Gastrocnemius medialis (tissue), 4 donors: ENCODE results near the gene SLC10A1. TPM values are rescaled to one million over a fixed set of nuclear protein-coding genes. Genes with fewer than 3 reads are reported as not detected.

ENCODE experiments used
- ATAC-seq, 2 donors: fragments of 150-250 bp; one replicate each; pipeline ENCODE4 v1.9.1; 2016
- DNase-seq, 2 donors: peaks; one replicate each; pipeline ENCODE4 v3.0.0-alpha.2; 2019
- H3K27ac ChIP-seq, 4 donors: fragments of 200-600 bp; sonication (generic); 1 replicate in 1 of 4; 2 replicates in 3 of 4; pipeline ENCODE4 v1.5.1; 2016 to 2018; ENCODE audit warnings: mild to moderate bottlenecking in 2 of 4, moderate library complexity in 1 of 4
- H3K27me3 ChIP-seq, 3 donors: fragments of 200-600 bp; sonication (generic) in 2 of 3; 1 replicate in 1 of 3; 2 replicates in 2 of 3; pipeline versions ENCODE4 v1.5.1 to v1.6.0; 2016 to 2019; ENCODE audit warnings: mild to moderate bottlenecking in 1 of 3, moderate library complexity in 1 of 3
- H3K36me3 ChIP-seq, 2 donors: fragments of 200-600 bp; sonication (generic) in 1 of 2; one replicate each; pipeline ENCODE4 v1.5.1; 2017 to 2018
- H3K4me1 ChIP-seq, 2 donors: fragments of 200-600 bp; sonication (generic) in 1 of 2; one replicate each; pipeline ENCODE4 v1.5.1; 2016 to 2017; ENCODE audit warnings: mild to moderate bottlenecking in 2 of 2
- H3K4me3 ChIP-seq, 4 donors: fragments of 200-600 bp; sonication (generic) in 3 of 4; 1 replicate in 1 of 4; 2 replicates in 3 of 4; pipeline ENCODE4 v1.5.1; 2016 to 2019; ENCODE audit warnings: mild to moderate bottlenecking in 2 of 4
- H3K9me3 ChIP-seq, 3 donors: fragments of 200-600 bp; sonication (generic) in 2 of 3; 1 replicate in 1 of 3; 2 replicates in 2 of 3; pipeline ENCODE4 v1.5.1; 2016 to 2019
- CTCF ChIP-seq, 5 experiments: fragments of 450-650 bp in 3 of 5; fragments of 200-600 bp in 2 of 5; sonication (generic) in 2 of 5; IDR thresholded peaks in 4 of 5; conservative IDR thresholded peaks in 1 of 5; 1 replicate in 4 of 5; 2 replicates in 1 of 5; pipeline ENCODE4 v1.5.1; 2016 to 2019; ENCODE audit warnings: antibody characterized with exemption in 5 of 5, mild to moderate bottlenecking in 3 of 5, moderate library complexity in 3 of 5
- POLR2A ChIP-seq, 2 donors: fragments of 450-650 bp; IDR thresholded peaks; one replicate each; pipeline ENCODE4 v1.6.1; 2017; ENCODE audit warnings: antibody characterized with exemption in 2 of 2, mild to moderate bottlenecking in 2 of 2, moderate library complexity in 2 of 2
- in situ Hi-C, 4 donors: fragments of 200-750 bp; cut with MboI; loops; one replicate each; pipeline versions ENCODE4 v1.15.0 to v1.8.0; 2017; ENCODE audit warnings: low sequenced_read_pairs in 4 of 4
- intact Hi-C: fragments of 100-400 bp; cut with DNase I; formaldehyde crosslinking; loops from one replicate; pipeline ENCODE4 v1.15.1; 2023; ENCODE audit warnings: low total_unique reads
- total RNA-seq, 4 donors: library from RNA; depleted of rRNA; stranded (reverse); fragments of >200 nt; gene quantifications; one replicate each; pipeline versions ENCODE4 v1.1.0 to v1.2.3, GENCODE V29; 2016

Gene SLC10A1
- total RNA-seq, 4 donors from 2014 or later, result 0.22 to 0.23 TPM; not detected in 2

- Histone ChIP-seq H3K27me3 (no peaks in the 10 kb centered on the region), H3K4me1 (no peaks in the 10 kb centered on the region), H3K27ac (no peak overlapping the region), H3K36me3 (no peaks in the 10 kb centered on the region), H3K9me3 (no peaks in the 10 kb centered on the region), H3K4me3 (no peak overlapping the region)
- no peak for TF ChIP-seq CTCF (IDR thresholded peaks at IDR 0.05 in 4 of 5, conservative IDR thresholded peaks at IDR 0.05 in 1 of 5)
- in situ Hi-C loops (no loop called here), intact Hi-C loops (no loop called here)
- DNase-seq (no peak), ATAC-seq (no peak)
Observed at GRCh38 chr14:69797573-69798338, 715 bp upstream of the SLC10A1 start.

- in situ Hi-C loops (no loop called here), intact Hi-C loops (no loop called here)
- Histone ChIP-seq H3K27ac (no peak overlapping the region), H3K36me3 (no peaks in the 10 kb centered on the region), H3K4me3 (no peak overlapping the region), H3K27me3 (no peaks in the 10 kb centered on the region), H3K9me3 (no peaks in the 10 kb centered on the region), H3K4me1 (no peaks in the 10 kb centered on the region)
- TF ChIP-seq POLR2A (IDR thresholded peaks at IDR 0.05) (no peak), CTCF (IDR thresholded peaks at IDR 0.05 in 4 of 5, conservative IDR thresholded peaks at IDR 0.05 in 1 of 5) (no peak)
- ATAC-seq (no peak), DNase-seq (no peak)
Observed at GRCh38 chr14:69795691-69796090, 1.4 kb downstream of the SLC10A1 start.

- Histone ChIP-seq H3K4me1 (no peaks in the 10 kb centered on the region), H3K4me3 (no peak overlapping the region), H3K27ac (no peak overlapping the region), H3K9me3 (no peaks in the 10 kb centered on the region), H3K36me3 (no peaks in the 10 kb centered on the region), H3K27me3 (no peaks in the 10 kb centered on the region)
- in situ Hi-C loops (no loop called here), intact Hi-C loops (no loop called here)
- TF ChIP-seq CTCF (IDR thresholded peaks at IDR 0.05 in 4 of 5, conservative IDR thresholded peaks at IDR 0.05 in 1 of 5) (no peak), POLR2A (IDR thresholded peaks at IDR 0.05) (no peak)
- no peak for DNase-seq
- ATAC-seq, result no peak
Observed at GRCh38 chr14:69794791-69795190, 2.2 kb downstream of the SLC10A1 start.

GRCh38 chr14:69792887-69793421 is 4.1 kb downstream of the SLC10A1 start:
- intact Hi-C loops (no loop called here), in situ Hi-C loops (no loop called here)
- H3K27ac ChIP-seq, result no peak overlapping the region
- H3K4me3 ChIP-seq, result no peak overlapping the region
- no peaks in the 10 kb centered on the region for H3K9me3 ChIP-seq
- DNase-seq (no peak), ATAC-seq (no peak)
- no peak for TF ChIP-seq CTCF (IDR thresholded peaks at IDR 0.05 in 4 of 5, conservative IDR thresholded peaks at IDR 0.05 in 1 of 5)
- TF ChIP-seq POLR2A (IDR thresholded peaks at IDR 0.05), result no peak
- H3K4me1 ChIP-seq, result no peaks in the 10 kb centered on the region
- no peaks in the 10 kb centered on the region for H3K27me3 ChIP-seq
- H3K36me3 ChIP-seq, result no peaks in the 10 kb centered on the region
